PC-9 (cell line): ENCODE results near the gene ISOC1. TPM values are rescaled to one million over a fixed set of nuclear protein-coding genes. Genes with fewer than 3 reads are reported as not detected.
A peak's percentile ranks its signal among the peaks of the same experiment; 100 is the strongest.

Experiments used
- Bru-seq: library from RNA; stranded (reverse); fragments of 400-500 nt; gene quantifications from one replicate; lab custom pipeline; 2021; lab: Mats Ljungman, UMichigan
- BruChase-seq, 2 experiments: library from RNA; stranded (reverse); fragments of 400-500 nt; gene quantifications; one replicate each; lab custom pipeline; 2021; lab: Mats Ljungman, UMichigan
- BruUV-seq: library from RNA; stranded (reverse); fragments of 400-500 nt; replicated peaks from 2 replicates; lab custom pipeline; 2021; lab: Mats Ljungman, UMichigan
- CTCF ChIA-PET: fragments of 300-600 bp; sonication (Branson Sonifier 250); formaldehyde crosslinking; loops from one replicate; lab custom pipeline; 2022; ENCODE audit warnings: antibody characterized with exemption; lab: Charles Lee
- POLR2A ChIA-PET: fragments of 300-600 bp; sonication (Branson Sonifier 250); formaldehyde crosslinking; loops from one replicate; lab custom pipeline; 2022; ENCODE audit warnings: antibody characterized with exemption; ENCODE audit not compliant: unreplicated experiment; lab: Charles Lee
- DNase-seq, 2 experiments: peaks; one replicate each; pipeline versions ENCODE4 v3.0.0 to v3.0.0-alpha.2; 2015 to 2022; ENCODE audit warnings: mixed read lengths in 1 of 2
- H2AFZ ChIP-seq: fragments of 200-600 bp; sonication (generic); 2 replicates; pipeline ENCODE4 v1.8.1; 2017; ENCODE audit warnings: antibody characterized with exemption
- H3F3A ChIP-seq: fragments of 200-600 bp; sonication (generic); 2 replicates; pipeline ENCODE4 v1.8.1; 2017; ENCODE audit warnings: antibody characterized with exemption, mild to moderate bottlenecking, low read depth; ENCODE audit not compliant: insufficient read depth
- H3K27ac ChIP-seq: fragments of 200-600 bp; sonication (generic); 2 replicates; pipeline ENCODE4 v1.6.1; 2016; ENCODE audit warnings: mixed run types
- H3K27me3 ChIP-seq: fragments of 200-600 bp; sonication (generic); 2 replicates; pipeline ENCODE4 v1.6.1; 2016; ENCODE audit warnings: low read depth, mixed run types; ENCODE audit not compliant: insufficient read depth
- H3K36me3 ChIP-seq: fragments of 200-600 bp; sonication (generic); 2 replicates; pipeline ENCODE4 v1.6.1; 2016; ENCODE audit warnings: low read depth, mixed run types
- H3K4me1 ChIP-seq: fragments of 200-600 bp; sonication (generic); replicated peaks from 2 replicates; pipeline ENCODE4 v1.6.1; 2016; ENCODE audit warnings: mixed run types; ENCODE audit not compliant: insufficient read depth
- H3K4me2 ChIP-seq: fragments of 200-600 bp; sonication (generic); 2 replicates; pipeline ENCODE4 v1.6.1; 2017; ENCODE audit warnings: mixed run types
- H3K4me3 ChIP-seq: fragments of 200-600 bp; sonication (generic); 2 replicates; pipeline ENCODE4 v1.6.1; 2016; ENCODE audit warnings: mixed run types
- H3K79me2 ChIP-seq: fragments of 200-600 bp; sonication (generic); 2 replicates; pipeline ENCODE4 v1.6.1; 2017; ENCODE audit warnings: low read depth, mixed run types
- H3K9me2 ChIP-seq: fragments of 200-600 bp; sonication (generic); 2 replicates; pipeline ENCODE4 v1.8.1; 2017; ENCODE audit warnings: mild to moderate bottlenecking; ENCODE audit not compliant: insufficient read depth
- H3K9me3 ChIP-seq: fragments of 200-600 bp; sonication (generic); 2 replicates; pipeline ENCODE4 v1.8.1; 2016; ENCODE audit warnings: low read depth; ENCODE audit not compliant: insufficient read depth
- H4K20me1 ChIP-seq: fragments of 200-600 bp; sonication (generic); 2 replicates; pipeline ENCODE4 v1.8.1; 2017; ENCODE audit not compliant: insufficient read depth
- CTCF ChIP-seq: fragments of 200-600 bp; sonication (generic); conservative IDR thresholded peaks from 2 replicates; pipeline ENCODE4 v1.6.1; 2017; ENCODE audit warnings: mixed run types, antibody characterized with exemption, mild to moderate bottlenecking, moderate library complexity
- EZH2 ChIP-seq: fragments of 200-600 bp; sonication (generic); IDR thresholded peaks from 2 replicates; pipeline ENCODE4 v1.8.0; 2017; ENCODE audit warnings: antibody characterized with exemption, low read depth
- intact Hi-C: fragments of 100-400 bp; cut with micrococcal nuclease; formaldehyde crosslinking; loops from one replicate; pipeline ENCODE4 v1.10.0; 2022; ENCODE audit not compliant: unreplicated experiment
- long read RNA-seq: library from polyadenylated mRNA; stranded (forward); transcript quantifications from one replicate; pipeline ENCODE4 v2.0.0, GENCODE V29; 2022
- total RNA-seq: library from RNA; stranded (reverse); gene quantifications from 2 replicates; pipeline ENCODE4 v1.2.3, GENCODE V29; 2021

ISOC1 gene
- 6.6 and 7.5 TPM in 2 replicates for total RNA-seq
- percentile 48 among the genes with signal in this experiment for Bru-seq, nascent RNA
- BruChase-seq, experiment 1, labeled RNA remaining after a 2-hour chase: percentile 44 among the genes with signal in this experiment
- BruChase-seq, experiment 2, labeled RNA remaining after a 6-hour chase: percentile 65 among the genes with signal in this experiment
- long read RNA-seq, transcript ISOC1-201 (5 exons, 1,940 nt): major isoform, 34 of 35 reads
- long read RNA-seq, partial matches to known transcripts: 0 of 35 reads
- long read RNA-seq, other reads (novel, unspliced or antisense): 1 of 35 reads

DNA sequence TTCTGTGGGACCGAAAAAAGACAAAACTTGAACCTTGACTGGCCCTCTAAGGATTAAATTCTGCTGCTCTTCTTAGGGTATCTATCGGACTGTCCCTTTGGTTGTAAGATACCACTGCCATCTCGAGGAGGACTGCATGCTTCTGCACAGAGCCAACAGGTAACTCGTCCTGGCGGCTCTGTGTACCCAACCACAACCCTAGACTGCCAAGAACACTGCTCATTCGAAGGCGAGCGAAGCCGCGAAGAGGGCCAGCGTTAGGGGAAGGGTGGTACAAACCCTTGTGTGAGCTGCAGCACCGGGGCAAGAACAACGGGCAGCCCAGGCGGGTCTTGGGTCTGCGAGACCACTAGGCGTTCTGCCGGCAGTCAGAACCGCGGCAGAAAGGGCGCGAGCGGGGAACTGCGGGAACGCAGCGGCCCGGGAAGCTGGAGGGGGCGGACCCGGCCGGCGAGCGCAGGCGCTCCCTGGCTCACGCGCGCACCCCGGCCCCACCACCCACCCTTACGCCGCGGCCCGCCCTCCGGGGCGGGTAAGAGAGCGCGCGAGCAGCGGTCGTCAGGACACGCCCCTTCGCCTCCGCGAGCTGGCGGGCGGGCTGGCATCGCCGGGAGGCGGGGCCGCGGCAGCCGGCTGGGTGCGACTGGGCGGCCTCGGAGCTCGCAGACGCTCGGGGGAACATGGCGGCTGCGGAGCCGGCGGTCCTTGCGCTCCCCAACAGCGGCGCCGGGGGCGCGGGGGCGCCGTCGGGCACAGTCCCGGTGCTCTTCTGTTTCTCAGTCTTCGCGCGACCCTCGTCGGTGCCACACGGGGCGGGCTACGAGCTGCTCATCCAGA, at the start of gene ISOC1:
ISOC1 (plus strand) TSS at position 663 of the 837 bp plus-strand sequence; CDS start at position 681, 18 bp downstream.
- peak within 1 kb of the TSS; percentile 98 for H2AFZ ChIP-seq
- no peaks in the 10 kb centered on the region for H4K20me1 ChIP-seq
- intact Hi-C loops: no loop called here
- H3K4me3 ChIP-seq: peak within 1 kb of the TSS; percentile 98
- no peak for TF ChIP-seq CTCF
- no peak for TF ChIP-seq EZH2
- H3K79me2 ChIP-seq: peaks cover 21% of the 10 kb centered on the region
- H3K27me3 ChIP-seq: no peaks in the 10 kb centered on the region
- no TSS peak for BruUV-seq
- no peaks in the 10 kb centered on the region for H3K9me3 ChIP-seq
- CTCF ChIA-PET: no interaction called here
- no peaks in the 10 kb centered on the region for H3F3A ChIP-seq
- peak; percentile 71 to 91 for DNase-seq
- H3K4me1 ChIP-seq: peaks cover 14% of the 10 kb centered on the region
- H3K4me2 ChIP-seq: peak within 1 kb of the TSS; percentile 95
- POLR2A ChIA-PET: no interaction called here
- H3K27ac ChIP-seq: 0 out of 2 replicates have a peak within 1 kb of the TSS, but pooled peaks have one; percentile 13
- no peaks in the 10 kb centered on the region for H3K36me3 ChIP-seq
- no peaks in the 10 kb centered on the region for H3K9me2 ChIP-seq

DNA sequence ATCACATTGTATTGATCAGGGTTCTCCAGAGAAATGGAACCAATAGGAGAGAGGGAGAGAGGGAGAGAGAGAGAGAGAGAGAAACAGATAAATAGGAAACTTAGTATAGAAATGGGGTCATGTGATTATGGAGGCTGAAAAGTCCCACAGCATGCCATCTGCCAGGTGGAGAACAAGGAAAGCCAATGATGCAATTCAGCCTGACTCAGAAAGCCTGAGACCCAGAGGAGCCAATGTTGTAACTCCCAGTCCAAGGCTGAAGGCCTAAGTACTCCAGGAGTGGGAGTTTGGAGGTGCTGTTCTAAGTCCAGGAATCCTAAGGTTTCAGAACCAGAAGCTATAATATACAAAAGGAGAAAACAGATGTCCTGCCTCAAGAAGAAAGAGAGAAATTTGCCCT, 48.4 kb upstream of the ISOC1 start:
- POLR2A ChIA-PET: no interaction called here
- no peaks in the 10 kb centered on the region for H3K4me1 ChIP-seq
- H3K27me3 ChIP-seq: no peaks in the 10 kb centered on the region
- no TSS peak for BruUV-seq
- no peak overlapping the region for H3K27ac ChIP-seq
- no peaks in the 10 kb centered on the region for H3F3A ChIP-seq
- H3K9me2 ChIP-seq: no peaks in the 10 kb centered on the region
- H2AFZ ChIP-seq: peak overlapping the region; percentile 61; the same call in 1 of the 2 replicates
- no peaks in the 10 kb centered on the region for H3K79me2 ChIP-seq
- intact Hi-C loops: no loop called here
- CTCF ChIA-PET: no interaction called here
- H3K36me3 ChIP-seq: no peaks in the 10 kb centered on the region
- H3K4me3 ChIP-seq: no peak overlapping the region
- H3K4me2 ChIP-seq: no peak overlapping the region
- no peak for TF ChIP-seq CTCF
- TF ChIP-seq EZH2: no peak
- H4K20me1 ChIP-seq: no peaks in the 10 kb centered on the region
- no peak for DNase-seq
- no peaks in the 10 kb centered on the region for H3K9me3 ChIP-seq

DNA sequence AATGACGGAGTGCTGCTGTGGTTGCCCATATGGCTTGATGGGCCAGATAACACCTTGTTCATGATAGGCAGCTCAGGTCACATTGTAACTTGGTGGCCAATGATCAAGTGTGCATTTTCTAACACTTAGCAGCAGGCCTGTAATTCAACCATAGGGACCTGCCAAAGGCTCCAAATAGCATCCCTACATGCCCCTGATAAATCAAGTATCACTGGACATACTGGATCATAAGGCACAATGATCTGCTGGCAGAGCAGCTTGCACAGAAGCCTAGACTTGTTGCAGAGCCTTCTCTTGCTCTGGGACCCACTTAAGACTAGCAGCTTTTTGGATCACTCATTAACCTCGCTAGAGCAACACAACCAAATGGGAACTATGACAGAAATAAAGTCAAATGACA, 46.0 kb upstream of the ISOC1 start:
- no TSS peak for BruUV-seq
- Histone ChIP-seq H3K36me3 (no peaks in the 10 kb centered on the region), H3K4me2 (no peak overlapping the region), H3F3A (no peaks in the 10 kb centered on the region), H3K4me3 (no peak overlapping the region), H3K27me3 (no peaks in the 10 kb centered on the region), H3K9me2 (no peaks in the 10 kb centered on the region), H3K9me3 (no peaks in the 10 kb centered on the region), H3K27ac (no peak overlapping the region), H4K20me1 (no peaks in the 10 kb centered on the region), H3K4me1 (no peaks in the 10 kb centered on the region), H2AFZ (no peak overlapping the region), H3K79me2 (no peaks in the 10 kb centered on the region)
- ChIA-PET CTCF (no interaction called here), POLR2A (no interaction called here)
- TF ChIP-seq CTCF (no peak), EZH2 (no peak)
- DNase-seq: no peak
- intact Hi-C loops: no loop called here
